Upper lobe of right lung (tissue), 1 donor: Measurements from ENCODE around the gene MIX23. TPM values are rescaled to one million over a fixed set of nuclear protein-coding genes. Genes with fewer than 3 reads are reported as not detected.

Experiments
- ATAC-seq: fragments of 200-7000 bp; cut with Tn5 transposase; one replicate; pipeline ENCODE4 v1.9.1; 2020; ENCODE audit warnings: mild to moderate bottlenecking, moderate library complexity
- DNase-seq: peaks from one replicate; pipeline ENCODE4 v3.0.0-alpha.2; 2020
- H3K27ac ChIP-seq: fragments of 200-600 bp; one replicate; pipeline ENCODE4 v1.8.0; 2022
- H3K27me3 ChIP-seq: fragments of 200-600 bp; one replicate; pipeline ENCODE4 v1.8.0; 2022; ENCODE audit warnings: mild to moderate bottlenecking
- H3K36me3 ChIP-seq: fragments of 200-600 bp; one replicate; pipeline ENCODE4 v1.8.0; 2022
- H3K4me1 ChIP-seq: fragments of 200-600 bp; one replicate; pipeline ENCODE4 v1.8.0; 2022
- H3K4me3 ChIP-seq: fragments of 200-600 bp; one replicate; pipeline ENCODE4 v1.8.0; 2022; ENCODE audit warnings: mild to moderate bottlenecking
- H3K9me3 ChIP-seq: fragments of 200-600 bp; one replicate; pipeline ENCODE4 v1.8.0; 2022
- CTCF ChIP-seq: fragments of 200-600 bp; IDR thresholded peaks from one replicate; pipeline ENCODE4 v1.8.0; 2022; ENCODE audit warnings: antibody characterized with exemption
- intact Hi-C: fragments of 100-400 bp; cut with DNase I; formaldehyde crosslinking; loops from one replicate; pipeline ENCODE4 v1.11.0; 2022
- total RNA-seq: library from RNA; stranded (reverse); fragmentation: NEBNext Ultra II Directional; extraction: Animal tissue kit (Norgen Biotek cat#: 25700); gene quantifications from one replicate; pipeline ENCODE4 v1.2.1, GENCODE V29; 2021
- donor health status: DM: no; HTN: yes; CAD: no; lungs with severe emphysema.

Gene MIX23
- total RNA-seq, 1 donor from 2014 or later: 20.9 TPM

- intact Hi-C loops: no loop called here
- TF ChIP-seq CTCF: peak; percentile 75
- peak; percentile 67 for ATAC-seq
These were observed 10.1 kb upstream of the MIX23 start for GRCh38 chr3:122392868-122393844.

DNA sequence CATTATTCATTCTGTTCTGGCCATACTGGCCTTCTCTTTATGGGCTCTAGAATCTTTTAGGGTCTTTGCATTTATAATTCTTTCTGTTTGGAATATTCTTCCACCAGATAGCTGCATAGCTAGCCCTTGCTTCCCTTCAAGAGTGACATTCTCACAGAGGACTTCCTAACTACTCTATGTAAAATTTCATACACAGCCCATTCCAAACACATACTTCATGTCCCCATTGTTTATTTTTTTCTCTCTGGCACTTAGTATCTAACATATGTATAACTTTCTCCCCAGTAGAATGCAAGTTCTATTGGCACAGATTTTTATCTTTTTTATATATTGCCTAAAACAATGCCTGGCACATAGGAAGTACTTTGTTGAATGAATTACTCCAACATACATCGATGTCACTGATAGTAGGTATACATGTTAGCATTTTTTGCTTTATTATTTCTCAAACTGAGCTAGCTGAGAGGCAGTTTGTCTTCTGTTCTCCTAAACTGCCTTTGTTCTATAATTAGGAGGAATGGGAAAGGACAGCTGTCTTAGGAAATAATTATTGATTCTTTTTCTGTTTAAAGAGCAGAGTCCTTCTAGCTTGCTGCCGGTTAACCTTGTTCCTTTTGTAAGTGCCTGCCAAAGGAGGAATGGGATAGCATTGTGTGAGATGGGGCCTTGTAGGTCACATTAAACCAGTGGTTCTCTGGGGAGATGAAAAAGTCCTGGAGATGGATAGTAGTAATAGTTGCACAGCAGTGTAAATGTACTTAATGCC, 8.8 kb upstream of the MIX23 start:
- Histone ChIP-seq H3K27me3 (no peaks in the 10 kb centered on the region), H3K27ac (no peak overlapping the region), H3K4me3 (no peak overlapping the region), H3K9me3 (no peaks in the 10 kb centered on the region), H3K4me1 (no peaks in the 10 kb centered on the region), H3K36me3 (no peaks in the 10 kb centered on the region)
- ATAC-seq (no peak), DNase-seq (no peak)
- intact Hi-C loops: no loop called here
- no peak for TF ChIP-seq CTCF

More at GRCh38 chr3:122392868-122393844, 10.1 kb upstream of the MIX23 start:
- Histone ChIP-seq H3K4me1 (no peaks in the 10 kb centered on the region), H3K27me3 (no peaks in the 10 kb centered on the region), H3K4me3 (no peak overlapping the region), H3K36me3 (no peaks in the 10 kb centered on the region), H3K9me3 (no peaks in the 10 kb centered on the region), H3K27ac (no peak overlapping the region)
- DNase-seq: no peak

GRCh38 chr3:122390665-122391064, 7.6 kb upstream of the MIX23 start:
- H3K9me3 ChIP-seq: no peaks in the 10 kb centered on the region
- DNase-seq: no peak
- no peaks in the 10 kb centered on the region for H3K27me3 ChIP-seq
- no peak for ATAC-seq
- no peak overlapping the region for H3K4me3 ChIP-seq
- intact Hi-C loops: no loop called here
- TF ChIP-seq CTCF: no peak
- H3K36me3 ChIP-seq: no peaks in the 10 kb centered on the region
- no peak overlapping the region for H3K27ac ChIP-seq
- H3K4me1 ChIP-seq: peaks cover under 1% of the 10 kb centered on the region

DNA sequence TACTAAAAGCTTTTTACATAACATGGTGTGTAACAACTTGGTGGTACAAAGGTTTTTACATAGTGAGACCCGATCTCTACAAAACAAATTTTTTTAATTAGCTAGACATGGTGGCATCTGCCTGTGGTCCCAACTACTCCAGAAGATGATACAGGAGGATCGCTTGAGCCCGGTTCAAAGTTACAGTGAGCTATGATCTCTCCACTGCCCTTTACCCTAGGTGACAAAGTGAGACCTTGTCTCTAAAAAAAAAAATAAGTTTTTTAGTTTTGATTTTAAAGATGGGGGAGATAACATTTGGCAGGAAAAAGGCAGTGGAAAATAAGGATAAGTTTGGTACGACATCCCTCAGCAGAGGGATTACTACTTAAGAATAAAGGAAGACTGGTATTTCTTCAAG, 6.9 kb upstream of the MIX23 start:
- Histone ChIP-seq H3K4me3 (no peak overlapping the region), H3K27me3 (no peaks in the 10 kb centered on the region), H3K9me3 (no peaks in the 10 kb centered on the region), H3K27ac (no peak overlapping the region), H3K36me3 (no peaks in the 10 kb centered on the region), H3K4me1 (peaks cover 8% of the 10 kb centered on the region)
- DNase-seq (no peak), ATAC-seq (no peak)
- no peak for TF ChIP-seq CTCF
- intact Hi-C loops: no loop called here

GRCh38 chr3:122389197-122389596, 6.2 kb upstream of the MIX23 start:
- no peaks in the 10 kb centered on the region for H3K27me3 ChIP-seq
- no peak overlapping the region for H3K27ac ChIP-seq
- TF ChIP-seq CTCF: no peak
- H3K4me1 ChIP-seq: peaks cover 13% of the 10 kb centered on the region
- ATAC-seq: no peak
- H3K4me3 ChIP-seq: no peak overlapping the region
- intact Hi-C loops: no loop called here
- no peaks in the 10 kb centered on the region for H3K36me3 ChIP-seq
- no peak for DNase-seq
- no peaks in the 10 kb centered on the region for H3K9me3 ChIP-seq
